HG02973 (cell line): ENCODE measurements around the gene ACR.

Experiments
- ATAC-seq: cut with Tn5 transposase; IDR thresholded peaks from one replicate; pipeline ENCODE4 v1.9.1; 2021; ENCODE audit warnings: moderate library complexity; ENCODE audit not compliant: unreplicated experiment

ACR gene

GRCh38 chr22:50716290-50717024 is 21.5 kb upstream of the ACR start:
- no peak for ATAC-seq

GRCh38 chr22:50717709-50718351 is 20.2 kb upstream of the ACR start:
- ATAC-seq, result no peak

- no peak for ATAC-seq
These were observed 19.7 kb upstream of the ACR start for GRCh38 chr22:50718352-50718709.

GRCh38 chr22:50719814-50720300 is 18.1 kb upstream of the ACR start:
- no peak for ATAC-seq

- ATAC-seq, result no peak
These were observed 17.4 kb upstream of the ACR start for GRCh38 chr22:50720301-50721256.

GRCh38 chr22:50721257-50721844 is 16.7 kb upstream of the ACR start:
- no peak for ATAC-seq

- ATAC-seq, result no peak
These were observed 15.8 kb upstream of the ACR start for GRCh38 chr22:50722048-50722701.

- no peak for ATAC-seq
These were observed 15.1 kb upstream of the ACR start for GRCh38 chr22:50722716-50723428.

GRCh38 chr22:50723991-50724390 is 14.0 kb upstream of the ACR start:
- no peak for ATAC-seq

GRCh38 chr22:50724616-50725015 is 13.4 kb upstream of the ACR start:
- ATAC-seq, result no peak

GRCh38 chr22:50725597-50725996 is 12.4 kb upstream of the ACR start:
- no peak for ATAC-seq

GRCh38 chr22:50726643-50727340 is 11.2 kb upstream of the ACR start:
- no peak for ATAC-seq

- ATAC-seq, result no peak
These were observed 10.1 kb upstream of the ACR start for GRCh38 chr22:50727678-50728522.

GRCh38 chr22:50728523-50728931 is 9.5 kb upstream of the ACR start:
- no peak for ATAC-seq

- ATAC-seq, result no peak
These were observed 8.5 kb upstream of the ACR start for GRCh38 chr22:50729391-50730012.

- ATAC-seq, result no peak
These were observed 7.8 kb upstream of the ACR start for GRCh38 chr22:50730013-50730891.
